HepG2 (cell line): ENCODE measurements around the gene CRNKL1. TPM values are rescaled to one million over a fixed set of nuclear protein-coding genes. Genes with fewer than 3 reads are reported as not detected.

Experiments
- CAMTA2 ChIP-seq: sonication (generic); formaldehyde crosslinking; IDR thresholded peaks from 2 replicates; pipeline ENCODE4 v1.4.0; 2020; ENCODE audit warnings: mild to moderate bottlenecking, missing genetic modification reagents, borderline replicate concordance
- CENPX ChIP-seq: sonication (generic); formaldehyde crosslinking; IDR thresholded peaks from 2 replicates; pipeline ENCODE4 v1.9.0; 2021; ENCODE audit warnings: mild to moderate bottlenecking, missing genetic modification reagents, moderate library complexity
- HOXA9 ChIP-seq: sonication (generic); formaldehyde crosslinking; IDR thresholded peaks from 2 replicates; pipeline ENCODE4 v1.8.1; 2022; ENCODE audit warnings: missing genetic modification reagents, mild to moderate bottlenecking, moderate library complexity, borderline replicate concordance
- NKX3-1 ChIP-seq: sonication (generic); formaldehyde crosslinking; IDR thresholded peaks from 2 replicates; pipeline ENCODE4 v1.5.0; 2020; ENCODE audit warnings: missing genetic modification reagents
- SNAI1 ChIP-seq: sonication (generic); formaldehyde crosslinking; IDR thresholded peaks from 2 replicates; pipeline ENCODE4 v1.5.0; 2020; ENCODE audit warnings: mild to moderate bottlenecking, missing genetic modification reagents, borderline replicate concordance
- YEATS2 ChIP-seq: sonication (generic); formaldehyde crosslinking; IDR thresholded peaks from 2 replicates; pipeline ENCODE4 v1.4.0; 2020; ENCODE audit warnings: missing genetic modification reagents, borderline replicate concordance
- ZBTB20 ChIP-seq: sonication (generic); formaldehyde crosslinking; IDR thresholded peaks from 2 replicates; pipeline ENCODE4 v1.8.1; 2023; ENCODE audit warnings: missing genetic modification reagents, low read depth, mild to moderate bottlenecking, borderline replicate concordance
- ZNF121 ChIP-seq: sonication (generic); formaldehyde crosslinking; IDR thresholded peaks from 2 replicates; pipeline ENCODE4 v1.5.0; 2020; ENCODE audit warnings: mild to moderate bottlenecking, missing genetic modification reagents
- ZNF318 ChIP-seq: sonication (generic); formaldehyde crosslinking; IDR thresholded peaks from 2 replicates; pipeline ENCODE4 v1.4.0; 2020; ENCODE audit warnings: mild to moderate bottlenecking, missing genetic modification reagents
- ZNF550 ChIP-seq: sonication (generic); formaldehyde crosslinking; IDR thresholded peaks from 2 replicates; pipeline ENCODE4 v1.4.0; 2020; ENCODE audit warnings: mild to moderate bottlenecking, missing genetic modification reagents, borderline replicate concordance
- ZNF558 ChIP-seq: sonication (generic); formaldehyde crosslinking; IDR thresholded peaks from 2 replicates; pipeline ENCODE4 v1.9.0; 2022; ENCODE audit warnings: mild to moderate bottlenecking, missing genetic modification reagents, borderline replicate concordance
- ZNF615 ChIP-seq: sonication (generic); formaldehyde crosslinking; IDR thresholded peaks from 2 replicates; pipeline ENCODE4 v1.5.0; 2020; ENCODE audit warnings: mild to moderate bottlenecking, missing genetic modification reagents, borderline replicate concordance
- ZNF720 ChIP-seq: sonication (generic); formaldehyde crosslinking; IDR thresholded peaks from 2 replicates; pipeline ENCODE4 v1.4.0; 2020; ENCODE audit warnings: missing genetic modification reagents
- polyA plus RNA-seq, 8 experiments: library from polyadenylated mRNA; depleted of rRNA in 3 of 8; stranded (reverse) in 7 of 8; unstranded in 1 of 8; fragments of >200 nt; fragmentation: Illumina TruSeq in 4 of 8; extraction: Trizol in 4 of 8; gene quantifications; 2 replicates each; pipeline versions ENCODE4 v1.2.1 to v1.2.3, GENCODE V29; 2011 to 2016; ENCODE audit warnings: low read depth in 4 of 8, missing spikeins in 1 of 8, mixed read lengths in 1 of 8; ENCODE audit not compliant: insufficient read depth in 1 of 8
- total RNA-seq, 5 experiments: library from RNA; depleted of rRNA; stranded (reverse); fragments of >200 nt; fragmentation: Illumina TruSeq; extraction: Trizol; gene quantifications; 2 replicates each; pipeline ENCODE4 v1.2.3, GENCODE V29; 2016; ENCODE audit warnings: low read depth in 1 of 5
- TF ChIP-seq, protein P1 (sequence below): sonication (generic); formaldehyde crosslinking; IDR thresholded peaks from 2 replicates; pipeline ENCODE4 v1.5.0; 2020; ENCODE audit warnings: mild to moderate bottlenecking, missing genetic modification reagents
- TF ChIP-seq, protein P2 (sequence below): sonication (generic); formaldehyde crosslinking; IDR thresholded peaks from 2 replicates; pipeline ENCODE4 v1.4.0; 2020; ENCODE audit warnings: low read depth, mild to moderate bottlenecking, missing genetic modification reagents

Gene CRNKL1
- total and polyA plus RNA-seq, 2 of the 13 experiments (the other 11 are each of a cell fraction or from before 2014, with no cell fraction given), result 12.3 to 64.5 TPM

GRCh38 chr20:20010639-20011500 is 41.4 kb downstream of the CRNKL1 start (continued):
- TF ChIP-seq ZNF318 (no peak), CAMTA2 (CRISPR knock-in tag) (no peak), ZNF720 (CRISPR knock-in tag) (no peak), ZNF550 (CRISPR knock-in tag) (no peak), ZNF558 (CRISPR knock-in tag) (no peak), CENPX (CRISPR knock-in tag) (no peak), HOXA9 (no peak), ZBTB20 (CRISPR knock-in tag) (peak; percentile 80; the same call in 1 of the 2 replicates), ZNF615 (no peak), ZNF121 (peak; percentile 95), SNAI1 (CRISPR knock-in tag) (no peak), YEATS2 (peak; percentile 19; the same call in 1 of the 2 replicates), NKX3-1 (CRISPR knock-in tag) (no peak)
- TF ChIP-seq, protein P1, sequence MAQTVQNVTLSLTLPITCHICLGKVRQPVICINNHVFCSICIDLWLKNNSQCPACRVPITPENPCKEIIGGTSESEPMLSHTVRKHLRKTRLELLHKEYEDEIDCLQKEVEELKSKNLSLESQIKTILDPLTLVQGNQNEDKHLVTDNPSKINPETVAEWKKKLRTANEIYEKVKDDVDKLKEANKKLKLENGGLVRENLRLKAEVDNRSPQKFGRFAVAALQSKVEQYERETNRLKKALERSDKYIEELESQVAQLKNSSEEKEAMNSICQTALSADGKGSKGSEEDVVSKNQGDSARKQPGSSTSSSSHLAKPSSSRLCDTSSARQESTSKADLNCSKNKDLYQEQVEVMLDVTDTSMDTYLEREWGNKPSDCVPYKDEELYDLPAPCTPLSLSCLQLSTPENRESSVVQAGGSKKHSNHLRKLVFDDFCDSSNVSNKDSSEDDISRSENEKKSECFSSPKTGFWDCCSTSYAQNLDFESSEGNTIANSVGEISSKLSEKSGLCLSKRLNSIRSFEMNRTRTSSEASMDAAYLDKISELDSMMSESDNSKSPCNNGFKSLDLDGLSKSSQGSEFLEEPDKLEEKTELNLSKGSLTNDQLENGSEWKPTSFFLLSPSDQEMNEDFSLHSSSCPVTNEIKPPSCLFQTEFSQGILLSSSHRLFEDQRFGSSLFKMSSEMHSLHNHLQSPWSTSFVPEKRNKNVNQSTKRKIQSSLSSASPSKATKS (CRISPR knock-in tag), result no peak
- TF ChIP-seq, protein P2, sequence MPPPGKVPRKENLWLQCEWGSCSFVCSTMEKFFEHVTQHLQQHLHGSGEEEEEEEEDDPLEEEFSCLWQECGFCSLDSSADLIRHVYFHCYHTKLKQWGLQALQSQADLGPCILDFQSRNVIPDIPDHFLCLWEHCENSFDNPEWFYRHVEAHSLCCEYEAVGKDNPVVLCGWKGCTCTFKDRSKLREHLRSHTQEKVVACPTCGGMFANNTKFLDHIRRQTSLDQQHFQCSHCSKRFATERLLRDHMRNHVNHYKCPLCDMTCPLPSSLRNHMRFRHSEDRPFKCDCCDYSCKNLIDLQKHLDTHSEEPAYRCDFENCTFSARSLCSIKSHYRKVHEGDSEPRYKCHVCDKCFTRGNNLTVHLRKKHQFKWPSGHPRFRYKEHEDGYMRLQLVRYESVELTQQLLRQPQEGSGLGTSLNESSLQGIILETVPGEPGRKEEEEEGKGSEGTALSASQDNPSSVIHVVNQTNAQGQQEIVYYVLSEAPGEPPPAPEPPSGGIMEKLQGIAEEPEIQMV (CRISPR knock-in tag), result no peak
